HAP-1 (cell line): ENCODE results near the gene PAN2.
A peak's percentile ranks its signal among the peaks of the same experiment; 100 is the strongest.

Experiments used
- DNase-seq, 2 experiments: peaks; one replicate each; pipeline ENCODE4 v3.0.0-alpha.2; 2016 to 2020; ENCODE audit warnings: low spot score in 2 of 2
- H3K27me3 ChIP-seq: fragments of 250-450 bp; sonication (Bioruptor Pico); 2 replicates; pipeline ENCODE4 v1.5.1; 2020; ENCODE audit warnings: low read depth, mild to moderate bottlenecking, moderate library complexity
- H3K36me3 ChIP-seq: fragments of 250-450 bp; sonication (Bioruptor Pico); replicated peaks from 2 replicates; pipeline ENCODE4 v1.5.1; 2020; ENCODE audit warnings: mild to moderate bottlenecking
- H3K4me1 ChIP-seq: fragments of 250-450 bp; sonication (Bioruptor Pico); 2 replicates; pipeline ENCODE4 v1.5.1; 2020; ENCODE audit warnings: mild to moderate bottlenecking
- H3K4me3 ChIP-seq: fragments of 250-450 bp; sonication (Bioruptor Pico); 2 replicates; pipeline ENCODE4 v1.5.1; 2020; ENCODE audit warnings: mild to moderate bottlenecking, moderate library complexity
- H3K9me3 ChIP-seq: fragments of 250-450 bp; sonication (Bioruptor Pico); 2 replicates; pipeline ENCODE4 v1.5.1; 2020; ENCODE audit warnings: mild to moderate bottlenecking, moderate library complexity
- in situ Hi-C: fragments of 300-500 bp; cut with MboI; formaldehyde crosslinking; loops from 3 replicates; pipeline ENCODE4 v1.14.3; 2020; ENCODE audit warnings: low sequenced_read_pairs, inconsistent platforms, mixed read lengths

The PAN2 gene

GRCh38 chr12:56333679-56334489 is at the start of gene PAN2:
TSS of gene PAN2 (minus strand) at chr12:56334000. CDS start at chr12:56333094, 906 bp downstream.
- Histone ChIP-seq H3K36me3 (no peaks in the 10 kb centered on the region), H3K4me1 (peaks cover 10% of the 10 kb centered on the region), H3K9me3 (no peaks in the 10 kb centered on the region), H3K4me3 (peak within 1 kb of the TSS; percentile 44), H3K27me3 (no peaks in the 10 kb centered on the region)
- in situ Hi-C loops, result no loop called here
- peak; percentile 96 for DNase-seq

- Histone ChIP-seq H3K36me3 (no peaks in the 10 kb centered on the region), H3K9me3 (0 out of 2 replicates have a peak, but pooled peaks cover 2% of the 10 kb centered on the region), H3K27me3 (no peaks in the 10 kb centered on the region), H3K4me3 (no peak overlapping the region), H3K4me1 (peaks cover 7% of the 10 kb centered on the region)
- in situ Hi-C loops, result no loop called here
- no peak for DNase-seq
Observed at GRCh38 chr12:56382611-56383010, 48.8 kb upstream of the PAN2 start.

- no peak for DNase-seq
- no peaks in the 10 kb centered on the region for H3K27me3 ChIP-seq
- H3K9me3 ChIP-seq, result 0 out of 2 replicates have a peak, but pooled peaks cover 3% of the 10 kb centered on the region
- H3K4me1 ChIP-seq, result peaks cover 19% of the 10 kb centered on the region
- in situ Hi-C loops, result no loop called here
- no peaks in the 10 kb centered on the region for H3K36me3 ChIP-seq
- no peak overlapping the region for H3K4me3 ChIP-seq
Observed at GRCh38 chr12:56377989-56378316, 44.2 kb upstream of the PAN2 start.

GRCh38 chr12:56377310-56377988 is 43.6 kb upstream of the PAN2 start:
- no peaks in the 10 kb centered on the region for H3K36me3 ChIP-seq
- no peaks in the 10 kb centered on the region for H3K27me3 ChIP-seq
- in situ Hi-C loops, result no loop called here
- DNase-seq, result peak; percentile 75 to 96
- H3K9me3 ChIP-seq, result 0 out of 2 replicates have a peak, but pooled peaks cover 3% of the 10 kb centered on the region
- peaks cover 19% of the 10 kb centered on the region for H3K4me1 ChIP-seq
- no peak overlapping the region for H3K4me3 ChIP-seq

GRCh38 chr12:56375598-56376434 is 42.0 kb upstream of the PAN2 start:
- Histone ChIP-seq H3K9me3 (0 out of 2 replicates have a peak, but pooled peaks cover 3% of the 10 kb centered on the region), H3K4me3 (no peak overlapping the region), H3K27me3 (no peaks in the 10 kb centered on the region), H3K36me3 (no peaks in the 10 kb centered on the region), H3K4me1 (peaks cover 19% of the 10 kb centered on the region)
- DNase-seq, result no peak
- in situ Hi-C loops, result no loop called here

- Histone ChIP-seq H3K9me3 (0 out of 2 replicates have a peak, but pooled peaks cover 3% of the 10 kb centered on the region), H3K27me3 (no peaks in the 10 kb centered on the region), H3K4me1 (peaks cover 21% of the 10 kb centered on the region), H3K36me3 (no peaks in the 10 kb centered on the region), H3K4me3 (no peak overlapping the region)
- no peak for DNase-seq
- in situ Hi-C loops, result no loop called here
Observed at GRCh38 chr12:56374726-56375597, 41.2 kb upstream of the PAN2 start.

- in situ Hi-C loops, result no loop called here
- H3K4me1 ChIP-seq, result peaks cover 21% of the 10 kb centered on the region
Observed at GRCh38 chr12:56373515-56373914, 39.7 kb upstream of the PAN2 start.

GRCh38 chr12:56366948-56367347 is 33.1 kb upstream of the PAN2 start:
- in situ Hi-C loops, result no loop called here
- no peaks in the 10 kb centered on the region for H3K36me3 ChIP-seq
- no peak for DNase-seq
- no peak overlapping the region for H3K4me3 ChIP-seq
- H3K4me1 ChIP-seq, result 0 out of 2 replicates have a peak, but pooled peaks cover 2% of the 10 kb centered on the region
- no peaks in the 10 kb centered on the region for H3K9me3 ChIP-seq
- H3K27me3 ChIP-seq, result no peaks in the 10 kb centered on the region

More at GRCh38 chr12:56373515-56373914, 39.7 kb upstream of the PAN2 start:
- Histone ChIP-seq H3K9me3 (0 out of 2 replicates have a peak, but pooled peaks cover 3% of the 10 kb centered on the region), H3K27me3 (no peaks in the 10 kb centered on the region), H3K4me3 (no peak overlapping the region), H3K36me3 (no peaks in the 10 kb centered on the region)
- no peak for DNase-seq

- no peak within 1 kb of the TSS for H3K4me3 ChIP-seq
- in situ Hi-C loops, result no loop called here
- no peaks in the 10 kb centered on the region for H3K27me3 ChIP-seq
- H3K36me3 ChIP-seq, result no peaks in the 10 kb centered on the region
- no peaks in the 10 kb centered on the region for H3K9me3 ChIP-seq
- DNase-seq, result no peak
- peaks cover 5% of the 10 kb centered on the region; the same call in 1 of the 2 replicates for H3K4me1 ChIP-seq
Observed at GRCh38 chr12:56362130-56363059, 28.6 kb upstream of the PAN2 start, which contains the start of gene APOF. TSS of gene APOF (minus strand) at chr12:56362857. CDS start at chr12:56362745, 112 bp downstream.

- Histone ChIP-seq H3K36me3 (no peaks in the 10 kb centered on the region), H3K27me3 (no peaks in the 10 kb centered on the region)
- in situ Hi-C loops, result no loop called here
Observed at GRCh38 chr12:56361487-56362129, 27.8 kb upstream of the PAN2 start.

GRCh38 chr12:56359851-56360767 is 26.3 kb upstream of the PAN2 start, which contains the start of gene STAT2:
TSS of gene STAT2 (minus strand) at chr12:56360107. CDS start at chr12:56356571, 3,536 bp downstream.
- Histone ChIP-seq H3K4me3 (peak within 1 kb of the TSS; percentile 61), H3K4me1 (peaks cover 5% of the 10 kb centered on the region; the same call in 1 of the 2 replicates), H3K27me3 (no peaks in the 10 kb centered on the region), H3K36me3 (peaks cover 7% of the 10 kb centered on the region), H3K9me3 (no peaks in the 10 kb centered on the region)
- DNase-seq, result peak; percentile 99 to 100
- in situ Hi-C loops, result no loop called here

More at GRCh38 chr12:56361487-56362129, 27.8 kb upstream of the PAN2 start:
- DNase-seq, result no peak
- Histone ChIP-seq H3K9me3 (no peaks in the 10 kb centered on the region), H3K4me1 (peaks cover 5% of the 10 kb centered on the region; the same call in 1 of the 2 replicates), H3K4me3 (no peak overlapping the region)
